ENCODE measurements around the gene STOML1.

Gene STOML1

GRCh38 chr15:73991726-73992593 lies at the start of gene STOML1:
TSS of gene STOML1 (minus strand) at chr15:73992295. CDS start at chr15:73992223, 72 bp downstream.
- peak; percentile 71 for DNase-seq (ENCODE audit: low read depth)
- TF ChIP-seq, protein P1, sequence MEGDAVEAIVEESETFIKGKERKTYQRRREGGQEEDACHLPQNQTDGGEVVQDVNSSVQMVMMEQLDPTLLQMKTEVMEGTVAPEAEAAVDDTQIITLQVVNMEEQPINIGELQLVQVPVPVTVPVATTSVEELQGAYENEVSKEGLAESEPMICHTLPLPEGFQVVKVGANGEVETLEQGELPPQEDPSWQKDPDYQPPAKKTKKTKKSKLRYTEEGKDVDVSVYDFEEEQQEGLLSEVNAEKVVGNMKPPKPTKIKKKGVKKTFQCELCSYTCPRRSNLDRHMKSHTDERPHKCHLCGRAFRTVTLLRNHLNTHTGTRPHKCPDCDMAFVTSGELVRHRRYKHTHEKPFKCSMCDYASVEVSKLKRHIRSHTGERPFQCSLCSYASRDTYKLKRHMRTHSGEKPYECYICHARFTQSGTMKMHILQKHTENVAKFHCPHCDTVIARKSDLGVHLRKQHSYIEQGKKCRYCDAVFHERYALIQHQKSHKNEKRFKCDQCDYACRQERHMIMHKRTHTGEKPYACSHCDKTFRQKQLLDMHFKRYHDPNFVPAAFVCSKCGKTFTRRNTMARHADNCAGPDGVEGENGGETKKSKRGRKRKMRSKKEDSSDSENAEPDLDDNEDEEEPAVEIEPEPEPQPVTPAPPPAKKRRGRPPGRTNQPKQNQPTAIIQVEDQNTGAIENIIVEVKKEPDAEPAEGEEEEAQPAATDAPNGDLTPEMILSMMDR (IDR thresholded peaks at IDR 0.05; ENCODE audit: control insufficient read depth, insufficient read depth, low read depth, low read length, missing control alignments), result peak; percentile 72
- peak within 1 kb of the TSS; percentile 65 for H3K4me3 ChIP-seq (ENCODE audit: control insufficient read depth, low read depth, low read length)

GRCh38 chr15:74041311-74041756 lies 49.2 kb upstream of the STOML1 start:
- TF ChIP-seq, protein P1 (IDR thresholded peaks at IDR 0.05; ENCODE audit: control insufficient read depth, insufficient read depth, low read depth, low read length, missing control alignments), result no peak
- no peak overlapping the region for H3K4me3 ChIP-seq (ENCODE audit: control insufficient read depth, low read depth, low read length)
- DNase-seq (ENCODE audit: low read depth), result no peak

DNA sequence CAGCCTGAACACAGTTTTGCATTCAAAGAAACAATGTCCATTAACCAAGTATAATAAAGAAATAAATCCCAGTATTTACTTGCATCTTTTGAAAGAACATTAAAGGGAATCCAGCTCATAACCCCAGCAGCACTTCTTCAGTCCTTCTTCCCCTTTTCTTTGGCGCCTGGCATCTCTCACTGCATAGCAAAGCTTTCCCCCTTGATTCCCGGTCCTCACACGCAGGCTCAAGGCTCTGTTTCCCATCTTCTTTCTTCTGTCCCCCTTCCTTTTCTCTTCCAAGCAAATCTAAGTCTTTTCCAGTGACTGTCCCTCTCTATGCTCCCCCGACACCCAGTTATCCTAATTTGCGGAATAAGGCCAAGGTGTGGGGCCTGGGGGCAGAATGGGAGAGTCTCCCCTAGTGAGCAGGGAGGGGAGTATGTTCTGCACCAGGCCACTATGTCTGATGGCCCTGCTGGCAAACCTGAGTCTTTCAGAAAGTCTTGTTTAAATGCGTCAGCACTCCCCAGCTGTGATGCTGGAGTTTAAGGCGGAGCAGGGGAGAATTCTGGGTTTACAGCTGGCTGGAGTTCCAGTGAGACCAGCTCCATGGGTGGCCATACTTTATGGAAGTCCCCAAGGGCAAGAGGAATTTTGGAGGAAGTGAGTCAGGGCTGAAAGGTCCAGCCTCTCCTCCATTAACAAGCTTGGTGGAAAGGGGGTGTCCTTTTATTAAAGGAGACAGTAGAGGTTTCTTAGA lies 48.2 kb upstream of the STOML1 start:
- TF ChIP-seq, protein P1 (IDR thresholded peaks at IDR 0.05; ENCODE audit: control insufficient read depth, insufficient read depth, low read depth, low read length, missing control alignments), result no peak
- no peak overlapping the region for H3K4me3 ChIP-seq (ENCODE audit: control insufficient read depth, low read depth, low read length)
- peak; percentile 95 for DNase-seq (ENCODE audit: low read depth)

GRCh38 chr15:74039656-74040010 lies 47.5 kb upstream of the STOML1 start:
- DNase-seq (ENCODE audit: low read depth), result no peak
- no peak overlapping the region for H3K4me3 ChIP-seq (ENCODE audit: control insufficient read depth, low read depth, low read length)
- TF ChIP-seq, protein P1 (IDR thresholded peaks at IDR 0.05; ENCODE audit: control insufficient read depth, insufficient read depth, low read depth, low read length, missing control alignments), result no peak

- TF ChIP-seq, protein P1 (IDR thresholded peaks at IDR 0.05; ENCODE audit: control insufficient read depth, insufficient read depth, low read depth, low read length, missing control alignments), result no peak
- no peak for DNase-seq (ENCODE audit: low read depth)
- H3K4me3 ChIP-seq (ENCODE audit: control insufficient read depth, low read depth, low read length), result no peak overlapping the region
Measured at GRCh38 chr15:74038707-74039655, 46.9 kb upstream of the STOML1 start.

Data from AG09309 (cell line).